Activated naive CD8-positive, alpha-beta T cell treated with anti-CD3 and anti-CD28 coated beads, Interleukin-2, amount 50 U/mL, for 16 hours (primary cell): Measurements from ENCODE around the gene GP1BA.

ENCODE experiments used
- DNase-seq: peaks from one replicate; pipeline ENCODE4 v3.0.0-alpha.2; 2020; ENCODE audit warnings: low read depth, low spot score

The GP1BA gene

GRCh38 chr17:4931963-4932362 lies at the start of gene GP1BA:
TSS of gene GP1BA (plus strand) at chr17:4932277. CDS start at chr17:4932605, 328 bp downstream.
- DNase-seq: no peak

- DNase-seq: no peak
Observed at GRCh38 chr17:4884489-4884888, 47.6 kb upstream of the GP1BA start.

GRCh38 chr17:4886830-4887229 lies 45.2 kb upstream of the GP1BA start:
- no peak for DNase-seq

GRCh38 chr17:4887581-4887980 lies 44.5 kb upstream of the GP1BA start:
- no peak for DNase-seq

- DNase-seq: no peak
Observed at GRCh38 chr17:4891411-4892410, 40.4 kb upstream of the GP1BA start.

- DNase-seq: no peak
Observed at GRCh38 chr17:4892499-4893221, 39.4 kb upstream of the GP1BA start.

- DNase-seq: no peak
Observed at GRCh38 chr17:4893272-4893671, 38.8 kb upstream of the GP1BA start.

GRCh38 chr17:4893721-4894560 lies 38.1 kb upstream of the GP1BA start:
- no peak for DNase-seq

- no peak for DNase-seq
Observed at GRCh38 chr17:4895121-4895520, 37.0 kb upstream of the GP1BA start.

GRCh38 chr17:4895657-4896331 lies 36.3 kb upstream of the GP1BA start:
- DNase-seq: no peak

GRCh38 chr17:4896332-4897197 lies 35.5 kb upstream of the GP1BA start:
- no peak for DNase-seq

- DNase-seq: no peak
Observed at GRCh38 chr17:4897198-4897687, 34.8 kb upstream of the GP1BA start.

- DNase-seq: no peak
Observed at GRCh38 chr17:4897785-4898184, 34.3 kb upstream of the GP1BA start.

- no peak for DNase-seq
Observed at GRCh38 chr17:4898351-4898750, 33.7 kb upstream of the GP1BA start.

GRCh38 chr17:4898927-4899326 lies 33.1 kb upstream of the GP1BA start:
- no peak for DNase-seq

- DNase-seq: peak; percentile 96
Observed at GRCh38 chr17:4899341-4900230, 32.5 kb upstream of the GP1BA start, which contains the start of gene C17orf107. TSS of gene C17orf107 (plus strand) at chr17:4899536. CDS start at chr17:4899763, 227 bp downstream.

GRCh38 chr17:4900231-4901107 lies 31.6 kb upstream of the GP1BA start:
- DNase-seq: no peak

- DNase-seq: no peak
Observed at GRCh38 chr17:4901108-4901647, 30.9 kb upstream of the GP1BA start.
